Neural progenitor cell (in vitro differentiated cells): Measurements from ENCODE around the gene VWA3B. TPM values are rescaled to one million over a fixed set of nuclear protein-coding genes. Genes with fewer than 3 reads are reported as not detected.

Experiments
- DNase-seq: peaks from one replicate; pipeline ENCODE4 v3.0.0-alpha.2; 2016; ENCODE audit warnings: low spot score
- H2AFZ ChIP-seq: fragments of 200-600 bp; sonication (generic); replicated peaks from 2 replicates; pipeline ENCODE4 v1.6.1; 2016; ENCODE audit warnings: antibody characterized with exemption
- H3F3A ChIP-seq: fragments of 200-600 bp; sonication (generic); 2 replicates; pipeline ENCODE4 v1.6.1; 2016; ENCODE audit warnings: antibody characterized with exemption, low read depth
- H3K27ac ChIP-seq: fragments of 200-600 bp; sonication (generic); 2 replicates; pipeline ENCODE4 v1.5.1; 2016; ENCODE audit warnings: mild to moderate bottlenecking
- H3K27me3 ChIP-seq: fragments of 200-600 bp; sonication (generic); 2 replicates; pipeline ENCODE4 v1.6.1; 2016; ENCODE audit warnings: mild to moderate bottlenecking, moderate library complexity
- H3K36me3 ChIP-seq: fragments of 200-600 bp; sonication (generic); 2 replicates; pipeline ENCODE4 v1.5.1; 2016
- H3K4me1 ChIP-seq: fragments of 200-600 bp; sonication (generic); 2 replicates; pipeline ENCODE4 v1.6.1; 2016; ENCODE audit warnings: mixed run types
- H3K4me2 ChIP-seq: fragments of 200-600 bp; sonication (generic); 2 replicates; pipeline ENCODE4 v1.6.1; 2016
- H3K4me3 ChIP-seq: fragments of 200-600 bp; sonication (generic); 2 replicates; pipeline ENCODE4 v1.5.1; 2016
- H3K79me2 ChIP-seq: fragments of 200-600 bp; sonication (generic); 2 replicates; pipeline ENCODE4 v1.6.1; 2016; ENCODE audit warnings: low read depth
- H3K9ac ChIP-seq: fragments of 200-600 bp; sonication (generic); 2 replicates; pipeline ENCODE4 v1.6.1; 2016
- H3K9me3 ChIP-seq: fragments of 200-600 bp; sonication (generic); 2 replicates; pipeline ENCODE4 v1.5.1; 2016; ENCODE audit warnings: low read depth
- H4K20me1 ChIP-seq: fragments of 200-600 bp; sonication (generic); 2 replicates; pipeline ENCODE4 v1.6.1; 2016; ENCODE audit warnings: low read depth
- H3K27ac Mint-ChIP-seq: 3 replicates; pipeline ENCODE4 v1.8.0; 2021; ENCODE audit warnings: mixed read lengths
- H3K27me3 Mint-ChIP-seq: 2 replicates; pipeline ENCODE4 v1.8.0; 2022; ENCODE audit warnings: low read depth, mild to moderate bottlenecking, inconsistent platforms, moderate library complexity, mixed read lengths; ENCODE audit not compliant: insufficient read depth
- H3K36me3 Mint-ChIP-seq: 3 replicates; pipeline ENCODE4 v1.8.0; 2021; ENCODE audit warnings: mixed read lengths
- H3K4me1 Mint-ChIP-seq: 3 replicates; pipeline ENCODE4 v1.8.0; 2021; ENCODE audit warnings: mixed read lengths
- H3K4me3 Mint-ChIP-seq: 3 replicates; pipeline ENCODE4 v1.8.0; 2021; ENCODE audit warnings: mild to moderate bottlenecking, moderate library complexity, mixed read lengths
- H3K9me3 Mint-ChIP-seq: 3 replicates; pipeline ENCODE4 v1.8.0; 2020; ENCODE audit warnings: mixed read lengths
- CTCF ChIP-seq: fragments of 200-600 bp; sonication (generic); IDR thresholded peaks from 2 replicates; pipeline ENCODE4 v1.5.1; 2017; ENCODE audit warnings: antibody characterized with exemption, mild to moderate bottlenecking
- EZH2 ChIP-seq: fragments of 200-600 bp; sonication (generic); IDR thresholded peaks from 2 replicates; pipeline ENCODE4 v1.6.1; 2017; ENCODE audit warnings: antibody characterized with exemption, mild to moderate bottlenecking, moderate library complexity
- EZH2phosphoT487 ChIP-seq: fragments of 200-600 bp; sonication (generic); IDR thresholded peaks from 2 replicates; pipeline ENCODE4 v1.6.1; 2017; ENCODE audit warnings: antibody characterized with exemption
- total RNA-seq: library from RNA; depleted of rRNA; stranded (reverse); fragments of >200 nt; gene quantifications from 2 replicates; pipeline ENCODE4 v1.2.3, GENCODE V29; 2015; ENCODE audit warnings: low replicate concordance

The VWA3B gene
- not detected in 2 replicates for total RNA-seq

- peaks cover 69% of the 10 kb centered on the region for H3K27me3 ChIP-seq
- peak within 1 kb of the TSS; percentile 57 for H3K4me3 ChIP-seq
- no peaks in the 10 kb centered on the region for H3K36me3 ChIP-seq
- Mint-ChIP-seq H3K27ac (no peak within 1 kb of the TSS), H3K9me3 (no peaks in the 10 kb centered on the region), H3K4me1 (peaks cover 17% of the 10 kb centered on the region), H3K4me3 (peak within 1 kb of the TSS; percentile 83), H3K36me3 (no peaks in the 10 kb centered on the region), H3K27me3 (peaks cover 22% of the 10 kb centered on the region)
- no peaks in the 10 kb centered on the region for H3K9me3 ChIP-seq
- H3K4me2 ChIP-seq, result peak within 1 kb of the TSS; percentile 84
- H4K20me1 ChIP-seq, result no peaks in the 10 kb centered on the region
- no peaks in the 10 kb centered on the region for H3K4me1 ChIP-seq
- no peak for TF ChIP-seq CTCF
- peak; percentile 71 for TF ChIP-seq EZH2
- peak; percentile 77 for TF ChIP-seq EZH2phosphoT487
- peak; percentile 90 for DNase-seq
- no peak within 1 kb of the TSS for H3K27ac ChIP-seq
- H2AFZ ChIP-seq, result peak within 1 kb of the TSS; percentile 55
- no peak within 1 kb of the TSS for H3K9ac ChIP-seq
- H3F3A ChIP-seq, result no peaks in the 10 kb centered on the region
- H3K79me2 ChIP-seq, result no peaks in the 10 kb centered on the region
These were observed at the start of gene VWA3B for GRCh38 chr2:98086491-98087446. Gene VWA3B (plus strand): TSS chr2:98087167. CDS start chr2:98093093, 5,926 bp downstream.

- no peak overlapping the region for H2AFZ ChIP-seq
- no peaks in the 10 kb centered on the region for H3K27me3 ChIP-seq
- H3K79me2 ChIP-seq, result no peaks in the 10 kb centered on the region
- no peaks in the 10 kb centered on the region for H3K36me3 Mint-ChIP-seq
- H4K20me1 ChIP-seq, result no peaks in the 10 kb centered on the region
- no peaks in the 10 kb centered on the region for H3K36me3 ChIP-seq
- no peak for DNase-seq
- H3K9ac ChIP-seq, result no peak overlapping the region
- no peak overlapping the region for H3K27ac Mint-ChIP-seq
- TF ChIP-seq CTCF, result no peak
- no peak for TF ChIP-seq EZH2
- TF ChIP-seq EZH2phosphoT487, result no peak
- peaks cover 6% of the 10 kb centered on the region for H3K4me1 Mint-ChIP-seq
- no peak overlapping the region for H3K4me3 Mint-ChIP-seq
- H3K27ac ChIP-seq, result no peak overlapping the region
- H3F3A ChIP-seq, result no peaks in the 10 kb centered on the region
- peaks cover under 1% of the 10 kb centered on the region for H3K27me3 Mint-ChIP-seq
- H3K9me3 ChIP-seq, result no peaks in the 10 kb centered on the region
- H3K4me2 ChIP-seq, result no peak overlapping the region
- peaks cover 12% of the 10 kb centered on the region for H3K4me1 ChIP-seq
- H3K9me3 Mint-ChIP-seq, result no peaks in the 10 kb centered on the region
- no peak overlapping the region for H3K4me3 ChIP-seq
These were observed 49.8 kb upstream of the VWA3B start for GRCh38 chr2:98037206-98037605.

DNA sequence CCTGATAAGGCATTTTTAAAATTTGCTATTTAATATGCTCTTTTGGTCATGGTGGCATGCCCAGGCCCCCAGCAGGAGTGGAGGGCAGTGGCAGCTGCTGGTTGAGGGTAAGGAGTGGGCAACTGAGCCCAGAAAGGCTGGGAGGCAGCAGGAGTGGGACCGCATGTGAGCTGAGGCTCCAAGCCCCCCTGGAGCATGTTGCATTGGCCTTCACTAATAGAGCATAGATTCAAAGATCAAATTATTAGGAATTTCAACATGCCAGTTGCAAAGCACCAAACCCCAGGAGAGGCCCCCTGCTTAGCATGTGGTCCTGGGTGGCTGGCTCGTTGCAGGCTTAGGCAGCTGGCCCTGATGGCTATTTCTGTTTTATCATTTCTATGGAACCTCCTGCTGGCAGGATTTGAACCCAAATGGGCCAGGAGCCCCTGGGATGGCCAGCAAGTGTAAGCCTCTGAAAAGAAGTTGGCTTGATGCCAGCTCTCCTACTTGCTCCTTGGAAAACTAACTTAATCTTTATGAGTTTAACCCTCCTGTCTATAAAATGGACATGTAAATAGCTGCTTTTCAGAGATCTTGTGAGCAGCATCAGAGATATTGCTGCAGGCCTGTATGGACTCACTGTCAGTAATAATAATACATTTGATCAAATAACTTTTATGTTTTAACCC lies 49.2 kb upstream of the VWA3B start:
- H3K9me3 Mint-ChIP-seq, result no peaks in the 10 kb centered on the region
- Histone ChIP-seq H3K4me2 (no peak overlapping the region), H2AFZ (no peak overlapping the region), H3K27ac (no peak overlapping the region), H3F3A (no peaks in the 10 kb centered on the region), H3K9me3 (no peaks in the 10 kb centered on the region), H4K20me1 (no peaks in the 10 kb centered on the region), H3K4me3 (no peak overlapping the region), H3K9ac (no peak overlapping the region), H3K36me3 (no peaks in the 10 kb centered on the region), H3K4me1 (peaks cover 12% of the 10 kb centered on the region), H3K27me3 (no peaks in the 10 kb centered on the region), H3K79me2 (no peaks in the 10 kb centered on the region)
- no peaks in the 10 kb centered on the region for H3K27me3 Mint-ChIP-seq
- DNase-seq, result no peak
- H3K4me1 Mint-ChIP-seq, result peaks cover 6% of the 10 kb centered on the region
- no peaks in the 10 kb centered on the region for H3K36me3 Mint-ChIP-seq
- TF ChIP-seq EZH2, result no peak
- no peak for TF ChIP-seq CTCF
- no peak for TF ChIP-seq EZH2phosphoT487
- H3K4me3 Mint-ChIP-seq, result no peak overlapping the region
- no peak overlapping the region for H3K27ac Mint-ChIP-seq
